ENCODE results near the gene SYCN. TPM values are rescaled to one million over a fixed set of nuclear protein-coding genes. Genes with fewer than 3 reads are reported as not detected.

Gene SYCN
- total and polyA plus RNA-seq, 2 of the 8 experiments (the other 6 are each of a cell fraction or from before 2014, with no cell fraction given) = not detected

GRCh38 chr19:39165857-39166256, 38.2 kb downstream of the SYCN start:
- TF ChIP-seq NANOG (IDR thresholded peaks at IDR 0.05; ENCODE audit: insufficient read depth, low read depth, low read length, poor library complexity, severe bottlenecking) (no peak), KDM4A (IDR thresholded peaks at IDR 0.05; ENCODE audit: low read depth, low read length, severe bottlenecking) (no peak), GTF2F1 (IDR thresholded peaks at IDR 0.05; ENCODE audit: borderline replicate concordance, low read depth, low read length) (no peak), KDM1A (IDR thresholded peaks at IDR 0.05; ENCODE audit: borderline replicate concordance, low read length) (no peak), SIRT6 (IDR thresholded peaks at IDR 0.05; ENCODE audit: low read length) (no peak), TCF12 (IDR thresholded peaks at IDR 0.05; ENCODE audit: low read depth, low read length) (no peak), RFX5 (IDR thresholded peaks at IDR 0.05; ENCODE audit: borderline replicate concordance, low read depth, low read length) (no peak), SP1 (IDR thresholded peaks at IDR 0.05; ENCODE audit: low read depth, low read length) (no peak), BACH1 (IDR thresholded peaks at IDR 0.05; ENCODE audit: low read length) (no peak), POLR2AphosphoS5 (IDR thresholded peaks at IDR 0.05; ENCODE audit: low read depth, low read length) (no peak)
- H2BK15ac ChIP-seq (ENCODE audit: low read length) = no peak overlapping the region
- H3K79me2 ChIP-seq (ENCODE audit: control insufficient read depth in 1 of 2, insufficient read depth in 2 of 2, low read length in 2 of 2) = peaks cover 0 to 14% of the 10 kb centered on the region in 2 experiments; a peak in 1 of 4 replicates
- no peak overlapping the region for H3K4me3 ChIP-seq (ENCODE audit: extremely low read depth in 1 of 4, insufficient read depth in 2 of 4, low read depth in 3 of 4, low read length in 4 of 4)
- H4K8ac ChIP-seq (ENCODE audit: extremely low read depth, insufficient read depth, low read length) = no peak overlapping the region
- H3K23ac ChIP-seq (ENCODE audit: insufficient read length) = no peak overlapping the region
- 0 out of 2 replicates have a peak overlapping the region, but pooled peaks have one; percentile 39 for H2AK5ac ChIP-seq (ENCODE audit: low read depth, low read length)
- no peak overlapping the region for H3K9ac ChIP-seq (replicated peaks in 1 of 4; ENCODE audit: extremely low read depth in 1 of 4, low read depth in 3 of 4, low read length in 3 of 4)
- no peak overlapping the region for H3K14ac ChIP-seq (ENCODE audit: insufficient read length)
- peaks cover 0 to 5% (median 0%) of the 10 kb centered on the region in 4 experiments; a peak in 3 of 8 replicates for H3K36me3 ChIP-seq (ENCODE audit: control insufficient read depth in 2 of 4, insufficient read depth in 4 of 4, low read length in 3 of 4)
- no peak overlapping the region for H3K27ac ChIP-seq (ENCODE audit: low read depth, low read length)
- no peak for DNase-seq (ENCODE audit: low read depth in 1 of 2, low spot score in 2 of 2)
- H3K79me1 ChIP-seq (ENCODE audit: low read depth, low read length) = peaks cover 16% of the 10 kb centered on the region
- H2AFZ ChIP-seq (ENCODE audit: low read length) = no peak overlapping the region
- ChIA-PET CTCF (ENCODE audit: partially characterized antibody) (interaction anchor here (0.9 to 1.7 kb wide), 6 partner anchors 12 to 60 kb away, joined by 3 to 7 read pairs (median 4); no protein-coding TSS in a partner anchor), POLR2A (ENCODE audit: partially characterized antibody) (interaction anchor here (0.9 to 1.8 kb wide), 5 partner anchors 9 to 44 kb away, joined by 3 to 5 read pairs (median 4); no protein-coding TSS in a partner anchor)
- H2BK5ac ChIP-seq (ENCODE audit: low read depth, low read length) = no peak overlapping the region
- H3K56ac ChIP-seq (replicated peaks; ENCODE audit: insufficient read length, low read depth, low read length) = no peak overlapping the region
- no peak overlapping the region for H2BK120ac ChIP-seq (replicated peaks; ENCODE audit: low read depth, low read length)
- peaks cover 13 to 33% of the 10 kb centered on the region in 2 experiments for H4K20me1 ChIP-seq (replicated peaks in 1 of 2; ENCODE audit: control insufficient read depth in 1 of 2, insufficient read depth in 2 of 2, low read length in 2 of 2)
- H3K4me1 ChIP-seq (replicated peaks in 1 of 4; ENCODE audit: control insufficient read depth in 3 of 4, insufficient read depth in 4 of 4, low read length in 3 of 4) = peaks cover 2 to 35% (median 16%) of the 10 kb centered on the region in 4 experiments
- no peak overlapping the region for H3K4me2 ChIP-seq (ENCODE audit: insufficient read depth in 1 of 2, low read depth in 2 of 2, low read length in 2 of 2)
- no peak overlapping the region for H3K4ac ChIP-seq (replicated peaks; ENCODE audit: insufficient read length, low read depth, low read length)
- no peaks in the 10 kb centered on the region for H3K23me2 ChIP-seq (ENCODE audit: low read depth, low read length)
- H2BK12ac ChIP-seq (ENCODE audit: low read depth, low read length) = no peak overlapping the region
- H4K91ac ChIP-seq (replicated peaks; ENCODE audit: insufficient read length, low read length) = no peak overlapping the region
- H2BK20ac ChIP-seq (ENCODE audit: low read length) = 0 out of 2 replicates have a peak overlapping the region, but pooled peaks have one; percentile 61
- WGBS, 2 experiments (ENCODE audit: extremely low coverage in 1 of 2, insufficient coverage in 1 of 2, insufficient read length in 1 of 2, insufficient replicate concordance in 2 of 2, low coverage in 1 of 2, low lambda C conversion rate in 2 of 2, missing lambda C conversion rate in 1 of 2) = 90% methylated on average over 7 of the region's 7 CpGs; no CpG with 5 or more reads in 1 of the 2 experiments
- no peak for FAIRE-seq
- no peaks in the 10 kb centered on the region for H3K27me3 ChIP-seq (replicated peaks in 1 of 4; ENCODE audit: control insufficient read depth in 3 of 4, extremely low read depth in 1 of 4, insufficient read depth in 3 of 4, low read length in 3 of 4)
- H3K9me3 ChIP-seq (ENCODE audit: insufficient read depth in 2 of 2, low read depth in 1 of 2, low read length in 1 of 2) = no peaks in the 10 kb centered on the region
- H4K5ac ChIP-seq (ENCODE audit: insufficient read length, low read depth, low read length) = no peak overlapping the region
- H3K18ac ChIP-seq (ENCODE audit: extremely low read depth, low read length) = no peak overlapping the region

All from H1 (cell line).